Stimulated activated CD8-positive, alpha-beta memory T cell treated with anti-CD3 and anti-CD28 coated beads, Interleukin-4, amount 100 ng/mL, for 48 hours (primary cell): ENCODE results near the gene NMT2.

Experiments used
- DNase-seq: peaks from one replicate; pipeline ENCODE4 v3.0.0-alpha.2; 2020

Gene NMT2

DNA sequence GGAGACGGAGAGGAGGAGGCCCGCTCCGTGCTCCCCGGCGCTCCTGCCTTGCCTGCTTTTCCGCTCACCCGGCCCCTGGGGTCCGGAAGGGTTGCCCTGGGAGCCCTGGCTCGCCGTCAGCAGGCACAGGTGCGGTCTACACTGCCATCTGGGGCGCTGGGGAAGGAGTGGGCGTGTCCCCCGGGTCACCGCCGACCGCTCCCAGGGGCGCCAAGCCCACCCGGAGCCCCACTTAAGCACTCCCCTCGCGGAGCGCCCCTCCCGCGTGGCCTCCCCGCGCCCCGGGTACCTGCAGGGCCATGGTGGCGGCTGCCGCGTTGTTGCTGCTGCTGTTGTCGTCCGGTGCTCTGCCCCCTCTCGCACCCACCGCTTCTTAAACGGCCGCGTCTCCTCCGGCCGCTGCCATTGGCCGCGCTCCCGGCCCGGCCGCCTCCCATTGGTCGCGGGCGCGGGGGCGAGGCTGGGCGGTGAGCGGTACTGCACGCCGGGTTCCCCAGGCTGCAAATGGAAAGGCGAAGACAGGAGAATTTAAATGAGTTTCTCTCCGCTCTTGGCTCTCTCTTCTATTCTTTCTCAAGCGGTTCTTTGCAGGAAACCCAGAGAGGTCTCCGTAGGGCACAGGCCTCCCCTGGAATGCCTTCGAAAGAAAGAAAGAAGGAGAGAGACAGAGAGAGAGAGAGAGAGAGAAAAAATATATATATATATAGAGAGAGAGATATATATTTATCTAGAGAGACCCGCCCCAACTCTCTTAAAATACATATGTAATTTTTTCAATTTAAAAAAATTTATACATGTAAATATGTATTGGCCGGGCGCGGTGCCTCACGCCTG is 79.8 kb downstream of the NMT2 start, which contains the start of gene ACBD7:
Gene ACBD7 (minus strand): TSS at position 349 of the 834 bp plus-strand sequence. CDS start 48 bp downstream, at position 301.
- peak; percentile 88 for DNase-seq

DNA sequence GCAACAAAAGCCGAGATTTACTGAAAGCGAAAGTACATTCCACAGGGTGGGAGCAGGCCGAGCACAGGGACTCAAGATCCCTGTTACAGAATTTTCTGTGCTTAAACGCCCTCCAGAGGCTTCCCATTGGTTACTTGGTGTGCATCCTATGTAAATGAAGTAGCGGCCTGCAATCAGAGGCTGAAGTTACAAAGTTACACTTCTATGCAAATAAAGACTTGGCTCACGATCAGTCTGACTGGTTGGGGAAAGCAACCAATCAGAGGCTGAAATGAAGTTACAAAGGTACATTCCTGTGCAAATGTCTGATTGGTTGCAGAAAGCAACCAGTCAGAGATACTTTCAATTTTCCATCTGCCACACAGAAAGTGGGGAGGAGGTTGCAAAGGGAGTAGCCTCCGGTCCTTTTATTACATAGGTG is 84.0 kb downstream of the NMT2 start:
- DNase-seq: no peak

DNA sequence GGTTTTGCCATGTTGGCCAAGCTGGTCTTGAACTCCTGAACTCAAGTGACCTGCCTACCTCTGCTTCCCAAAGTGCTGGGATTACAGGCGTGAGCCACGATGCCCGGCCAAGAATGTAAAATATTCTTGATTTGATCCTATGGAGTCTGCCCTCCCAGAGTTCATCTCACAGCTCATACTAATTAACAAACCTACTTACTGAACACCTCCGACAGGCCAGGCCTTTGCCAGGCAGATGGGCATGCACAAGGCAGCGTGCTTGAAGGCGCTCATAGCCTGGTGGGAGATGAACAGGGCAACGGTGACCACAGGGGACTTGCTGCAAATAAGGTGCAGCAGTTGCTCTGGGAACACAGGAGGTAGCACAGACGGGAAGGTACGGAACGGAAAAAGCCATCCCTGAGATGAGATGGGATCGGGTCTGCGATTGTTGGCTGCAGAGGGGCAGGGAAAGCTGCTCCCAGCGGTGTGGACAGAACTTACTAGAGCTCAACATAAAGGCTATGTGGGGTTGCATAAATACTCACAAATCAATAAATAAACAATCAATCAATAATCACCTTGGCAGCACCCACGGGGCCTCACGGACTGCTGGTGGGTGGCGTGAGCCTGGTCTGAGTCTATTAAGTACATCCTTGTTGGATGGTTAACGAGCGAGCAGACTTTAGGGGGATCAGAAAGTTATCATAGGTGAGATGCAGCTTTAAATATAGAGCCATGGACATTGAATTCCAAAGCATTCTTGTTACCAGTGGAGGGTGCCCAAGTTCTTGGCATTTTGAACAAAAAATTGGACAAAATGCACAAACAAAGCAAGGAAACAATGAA is 84.6 kb downstream of the NMT2 start:
- DNase-seq: no peak

DNA sequence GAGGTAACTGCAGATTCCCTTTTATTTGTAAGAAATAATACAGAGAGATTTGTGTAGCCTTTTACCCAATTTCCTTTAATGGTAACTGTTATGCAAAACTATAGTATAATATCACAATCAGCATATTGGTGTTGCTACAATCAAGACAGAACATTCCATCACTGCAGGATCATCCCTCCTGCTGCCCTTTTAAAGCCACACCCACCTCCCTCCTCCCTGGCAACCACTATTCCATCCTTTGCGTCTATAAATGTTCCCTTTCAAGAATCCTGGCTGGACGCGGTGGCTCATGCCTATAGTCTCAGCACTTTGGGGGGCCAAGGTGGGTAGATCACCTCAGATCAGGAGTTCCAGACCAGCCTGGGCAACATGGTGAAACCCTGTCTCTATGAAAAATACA is 93.1 kb downstream of the NMT2 start:
- DNase-seq: no peak

DNA sequence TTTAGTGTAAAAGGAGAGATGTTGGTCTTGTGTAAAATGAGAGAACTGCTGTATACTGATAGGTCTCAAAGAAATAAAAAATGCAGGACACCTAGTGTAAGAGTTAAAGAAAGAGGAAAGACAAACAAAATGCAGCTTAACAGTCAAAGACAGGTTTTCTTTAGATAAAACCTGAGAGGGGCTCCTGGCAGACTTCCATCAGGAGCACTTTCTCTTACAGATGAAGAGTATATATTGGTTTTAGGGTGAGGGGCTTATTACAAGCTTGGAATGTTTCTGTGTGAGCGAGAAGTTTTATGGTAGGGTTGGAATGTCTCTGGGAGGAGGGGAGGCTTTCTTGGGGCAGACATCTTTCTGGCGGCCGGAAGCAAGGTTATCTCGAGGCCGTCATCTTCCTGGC is 96.1 kb downstream of the NMT2 start:
- DNase-seq: no peak

DNA sequence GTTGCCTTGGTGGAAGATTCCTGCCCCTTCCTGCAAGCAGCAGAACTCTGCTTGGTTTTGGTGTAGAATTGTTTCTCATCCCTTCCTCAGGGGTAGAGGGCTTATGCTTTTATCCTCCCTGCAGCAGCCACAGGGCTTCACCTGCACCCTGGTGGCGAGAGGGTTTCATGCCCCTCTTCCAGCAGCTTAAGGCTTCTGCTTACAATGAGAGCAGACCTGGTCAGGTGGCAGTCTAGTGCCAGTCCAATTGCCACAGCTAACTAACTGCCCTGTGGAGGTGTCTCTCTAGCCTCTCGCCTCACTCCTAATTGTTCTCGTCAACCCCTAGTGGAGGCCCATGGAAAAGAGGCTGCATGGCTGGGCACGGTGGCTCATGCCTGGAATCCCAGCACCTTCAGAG is 99.3 kb downstream of the NMT2 start:
- no peak for DNase-seq

DNA sequence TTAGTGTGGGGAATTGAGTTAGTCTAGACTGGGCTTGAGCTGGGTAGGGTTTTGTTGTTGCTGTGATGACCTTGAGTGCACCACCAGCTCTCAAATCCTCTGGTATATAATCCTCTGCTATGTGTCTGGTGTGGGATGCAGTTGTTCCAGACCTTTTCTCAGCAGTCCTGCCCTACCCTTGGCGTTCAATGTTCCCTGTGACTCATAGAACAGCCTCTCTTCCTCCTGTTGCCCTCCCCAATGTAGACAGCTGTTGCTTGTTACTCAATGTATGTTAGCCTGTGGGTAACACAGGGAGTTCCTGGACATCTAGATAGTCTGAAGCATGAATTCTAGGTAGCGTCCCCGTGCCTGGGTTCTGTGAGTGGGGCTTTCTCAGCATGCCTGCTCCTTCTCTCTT is 99.7 kb downstream of the NMT2 start:
- DNase-seq: no peak

DNA sequence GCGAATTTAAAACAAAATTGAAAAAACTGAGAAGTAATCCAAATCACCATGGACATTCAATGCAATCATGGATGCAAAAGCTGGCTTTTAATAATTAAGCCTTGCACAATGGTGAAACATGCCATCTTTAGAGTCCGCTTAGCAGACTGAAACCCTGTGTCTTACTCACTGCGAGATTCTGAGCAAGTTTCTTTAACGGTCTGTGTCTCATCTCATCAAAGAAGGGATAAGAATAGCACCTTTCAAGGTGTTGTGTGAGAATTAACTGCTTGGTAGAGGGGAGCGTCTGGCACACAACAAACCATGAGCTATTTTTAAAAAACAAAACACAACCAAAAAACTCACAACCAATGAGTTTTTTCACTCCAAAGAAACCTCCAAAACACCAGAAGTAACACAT is 101.3 kb downstream of the NMT2 start:
- no peak for DNase-seq

DNA sequence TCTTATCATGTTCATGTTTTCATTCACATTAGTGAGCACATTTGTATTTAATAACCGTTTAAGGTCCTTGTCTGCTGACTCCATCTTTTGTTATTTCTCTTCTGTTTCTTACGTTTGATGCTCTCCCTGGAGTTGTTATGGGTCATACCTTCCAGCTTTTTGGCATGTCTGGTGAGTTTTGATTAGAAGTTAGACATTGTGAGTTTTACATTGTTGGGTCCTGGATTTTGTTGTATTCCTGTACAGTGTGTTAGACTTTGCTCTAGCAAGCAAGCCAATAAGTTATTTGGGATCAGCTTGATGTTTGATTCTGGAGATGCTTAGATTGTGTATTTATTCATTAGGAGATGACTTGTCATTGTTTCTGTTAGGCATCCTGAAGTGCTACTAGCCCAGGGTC is 107.9 kb downstream of the NMT2 start:
- no peak for DNase-seq

DNA sequence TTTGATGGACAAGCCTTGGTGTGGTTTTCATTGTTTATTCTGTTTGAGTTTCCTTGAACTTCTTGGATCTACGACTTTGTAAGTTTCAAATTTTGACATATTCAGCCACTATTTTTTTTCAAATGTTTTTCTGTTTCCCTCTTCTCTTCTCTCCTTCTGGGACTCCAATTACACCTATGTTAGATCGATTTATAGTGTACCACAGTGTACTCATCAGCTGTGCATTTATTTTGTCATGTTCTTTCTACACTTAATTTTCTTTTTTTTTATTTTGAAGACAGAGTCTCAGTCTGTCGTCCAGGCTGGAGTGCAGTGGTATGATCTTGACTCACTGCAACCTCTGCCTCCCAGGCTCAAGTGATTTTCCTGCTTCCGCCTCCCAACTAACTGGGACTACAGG is 108.6 kb downstream of the NMT2 start:
- DNase-seq: no peak

DNA sequence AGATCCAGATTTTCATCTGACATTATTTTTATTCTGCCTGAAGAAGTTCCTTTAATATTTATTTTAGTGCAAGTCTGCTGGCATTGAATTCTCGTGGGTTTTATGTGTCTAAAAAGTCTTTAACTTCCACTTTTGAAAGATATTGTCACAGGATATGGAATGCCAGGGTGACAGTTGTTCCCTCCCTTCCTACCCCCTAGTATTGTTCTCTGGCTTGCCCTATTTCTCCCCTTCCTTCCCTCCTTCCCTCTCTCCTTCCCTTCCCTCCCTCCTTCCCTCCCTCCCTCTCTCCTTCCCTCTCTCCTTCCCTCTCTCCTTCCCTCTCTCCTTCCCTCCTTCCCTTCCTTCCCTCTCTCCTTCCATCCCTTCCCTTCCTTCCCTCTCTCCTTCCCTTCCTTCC is 109.8 kb downstream of the NMT2 start:
- no peak for DNase-seq
